NAMALWA (cell line): Measurements from ENCODE around the gene ANK3.

Experiments
- DNase-seq: peaks from one replicate; pipeline ENCODE4 v3.0.0-alpha.2; 2015; ENCODE audit warnings: low spot score

ANK3 gene

DNA sequence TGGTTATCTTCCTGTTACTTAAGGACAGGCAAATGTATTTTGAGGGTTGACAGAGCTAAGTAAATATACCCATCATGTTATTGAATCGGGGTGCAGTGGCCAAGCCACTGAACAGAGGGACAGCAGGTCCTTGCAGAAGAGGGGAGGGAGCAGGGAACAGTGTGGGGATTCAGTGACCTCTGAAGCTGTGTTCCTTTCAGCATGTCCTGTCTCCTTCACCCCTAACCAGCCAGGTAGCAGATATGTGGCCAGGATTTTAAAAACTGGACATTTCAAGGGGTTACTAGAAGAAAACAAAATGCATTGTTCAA, 12.7 kb downstream of the ANK3 start:
- no peak for DNase-seq

DNA sequence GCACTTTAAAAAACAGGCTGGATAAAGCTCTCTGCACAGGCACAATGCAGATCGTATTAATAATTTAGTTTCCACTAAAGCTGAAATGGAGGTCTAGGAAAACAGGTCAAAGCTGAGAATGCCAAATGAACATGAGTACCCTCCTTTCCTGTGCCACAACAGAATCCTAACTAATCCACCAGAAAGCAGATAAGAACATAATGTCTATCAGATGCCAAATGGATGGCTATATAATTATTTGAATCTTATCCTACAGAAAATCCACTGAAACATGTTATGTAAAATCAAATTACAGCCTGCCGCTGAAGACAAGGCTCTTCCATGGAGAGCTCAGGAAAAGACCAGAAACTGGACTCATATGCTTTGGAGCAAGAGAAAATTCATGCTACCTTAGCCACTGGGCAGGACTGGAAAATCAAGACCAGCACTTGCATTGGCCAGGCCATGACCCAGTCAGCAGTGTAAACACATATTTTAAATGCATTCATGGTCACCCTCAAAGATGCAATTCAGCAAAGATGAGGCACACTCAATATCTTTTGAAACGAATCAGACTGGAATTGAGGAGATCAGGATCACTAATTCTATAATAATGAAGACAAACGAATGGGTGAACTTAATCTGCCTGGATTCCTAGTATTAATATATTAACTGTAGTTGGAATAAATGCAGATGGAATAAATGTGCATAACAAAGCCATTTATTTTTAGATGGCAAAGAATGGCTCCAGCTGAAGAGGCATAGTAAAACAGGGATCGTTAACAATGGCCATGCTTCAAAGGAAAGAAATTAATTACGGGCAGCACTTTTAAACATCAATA, 13.2 kb downstream of the ANK3 start:
- no peak for DNase-seq

DNA sequence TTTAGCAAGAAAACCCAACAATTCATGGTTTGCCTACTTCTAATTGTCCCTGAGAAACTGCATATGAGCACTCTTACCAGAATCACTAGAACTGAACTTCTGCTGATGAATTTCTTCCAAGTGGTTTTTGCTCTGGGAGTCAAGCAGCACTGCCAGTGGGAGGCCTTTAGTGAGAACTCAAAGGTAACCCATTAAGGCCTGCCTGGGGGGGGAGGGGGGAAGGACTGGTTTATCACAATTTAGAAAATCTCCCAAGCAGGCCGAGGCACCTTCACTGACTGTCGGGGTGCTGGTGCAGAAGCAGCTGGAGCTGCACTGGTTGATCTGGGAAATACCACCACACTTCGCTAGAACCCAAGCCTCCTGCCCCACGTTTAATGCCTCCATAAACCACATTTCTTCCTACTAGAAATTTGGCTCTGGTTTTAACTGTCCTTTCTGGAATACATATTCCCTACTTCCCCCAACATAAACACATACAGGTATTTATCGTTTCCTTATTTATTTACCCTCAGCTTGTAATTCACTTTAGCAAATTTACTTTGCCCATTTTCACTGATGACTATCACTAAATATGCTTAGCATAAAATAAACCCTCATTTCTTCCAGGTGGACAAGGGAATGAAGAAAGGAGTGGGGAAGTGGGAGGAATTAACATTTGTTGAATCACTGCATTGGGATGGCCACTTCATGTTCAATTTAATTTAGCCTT, 14.2 kb downstream of the ANK3 start:
- DNase-seq: no peak

DNA sequence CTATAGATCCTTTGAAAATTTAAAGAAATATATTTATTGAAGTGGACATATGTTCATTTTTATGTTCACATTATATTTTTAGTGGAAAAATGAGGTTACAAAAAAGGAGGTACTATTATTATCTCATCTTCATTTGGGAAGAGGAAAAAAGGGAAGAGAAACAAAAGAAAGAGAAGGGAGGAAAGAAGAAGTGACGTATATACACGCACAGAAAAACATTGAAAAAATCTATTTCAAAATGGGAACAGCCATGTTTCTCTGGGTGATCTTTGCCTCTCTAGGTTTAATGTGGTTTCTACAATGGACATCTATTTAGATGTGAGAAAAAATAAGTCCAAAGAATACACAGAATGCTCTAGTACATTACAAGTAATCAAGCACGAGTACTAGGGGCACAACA, 14.8 kb downstream of the ANK3 start:
- no peak for DNase-seq

DNA sequence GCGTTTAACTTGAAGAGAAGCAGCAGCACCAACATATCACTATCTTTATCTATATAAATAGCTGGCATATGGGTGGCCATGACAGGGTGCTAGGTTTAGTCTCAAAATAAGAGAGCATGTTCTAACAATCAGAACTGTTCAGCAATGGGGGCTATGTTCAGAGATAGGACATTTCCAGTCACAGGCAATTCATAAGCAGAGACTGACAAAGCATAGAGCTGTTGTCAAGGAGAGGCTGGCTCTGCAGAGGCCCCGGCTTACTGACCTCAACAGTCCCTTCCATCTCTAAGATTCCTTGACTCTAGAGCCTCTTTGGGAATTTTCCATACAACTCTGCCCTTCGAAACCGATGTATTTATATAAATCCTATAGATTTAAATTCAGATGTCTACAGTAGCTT, 17.2 kb downstream of the ANK3 start:
- no peak for DNase-seq

DNA sequence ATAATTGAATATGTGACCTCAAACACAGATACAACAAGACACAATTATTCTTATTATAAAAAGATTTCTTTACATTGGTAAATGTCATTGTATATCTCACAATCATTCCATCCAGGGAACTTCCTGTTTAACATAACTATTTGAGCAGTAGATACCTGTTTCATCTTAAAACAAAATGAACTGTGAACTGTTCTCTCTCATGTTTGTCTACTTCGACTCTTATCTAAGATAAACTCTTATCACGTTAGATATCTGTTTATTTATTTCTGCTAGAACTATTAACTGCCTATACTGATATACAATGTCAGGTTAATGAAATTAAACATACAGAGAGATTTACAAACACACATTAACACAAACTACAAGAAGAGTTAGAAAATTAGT, 20.1 kb downstream of the ANK3 start:
- no peak for DNase-seq

DNA sequence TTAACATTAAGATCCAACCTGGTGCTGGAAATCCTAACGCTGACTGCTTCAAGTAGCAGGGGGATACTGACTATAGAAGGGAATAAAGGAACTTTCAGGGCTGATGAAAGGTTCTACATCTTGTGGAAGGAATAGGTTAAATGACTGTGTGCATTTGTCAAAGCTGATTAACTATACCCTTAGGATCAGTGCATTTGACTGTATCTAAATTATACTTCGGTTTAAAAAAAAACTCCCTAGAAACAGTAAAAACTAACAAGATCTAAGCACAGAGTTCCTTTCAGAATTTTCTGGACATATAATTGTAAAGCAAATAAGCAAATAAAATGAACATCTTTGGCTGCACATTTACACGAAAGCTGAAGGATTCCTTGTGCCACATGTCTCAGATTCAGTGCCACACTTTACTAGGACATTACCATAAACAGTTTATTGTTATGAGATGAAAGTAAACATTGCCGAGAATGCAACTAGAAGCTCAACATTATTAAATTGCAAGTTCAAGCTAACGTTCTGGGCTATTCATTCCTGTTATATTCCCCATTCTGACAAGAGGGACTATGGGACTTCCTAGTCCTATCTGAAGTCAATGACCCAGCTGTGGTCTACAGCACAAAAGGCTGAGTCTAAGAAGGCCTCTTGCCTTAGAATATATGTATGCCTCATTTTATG, 20.7 kb downstream of the ANK3 start:
- no peak for DNase-seq

DNA sequence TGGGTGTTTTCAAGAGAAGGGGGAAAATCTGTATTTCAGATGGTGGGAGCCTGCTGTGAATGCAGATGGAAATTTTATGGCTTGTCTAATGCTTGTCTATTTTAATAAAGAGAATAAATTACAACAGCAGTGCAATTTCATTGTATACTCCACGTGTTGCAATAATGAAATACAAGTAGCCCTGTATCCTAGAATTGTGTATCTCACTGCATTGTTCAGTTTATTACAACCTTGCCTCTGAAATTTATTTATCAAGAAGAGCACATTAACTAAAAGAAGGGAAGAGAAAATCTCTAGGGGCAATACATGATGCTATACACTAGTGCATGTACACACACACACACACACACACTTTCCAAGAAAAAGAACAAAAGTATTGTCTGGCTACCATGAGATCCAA, 21.8 kb downstream of the ANK3 start:
- DNase-seq: no peak

DNA sequence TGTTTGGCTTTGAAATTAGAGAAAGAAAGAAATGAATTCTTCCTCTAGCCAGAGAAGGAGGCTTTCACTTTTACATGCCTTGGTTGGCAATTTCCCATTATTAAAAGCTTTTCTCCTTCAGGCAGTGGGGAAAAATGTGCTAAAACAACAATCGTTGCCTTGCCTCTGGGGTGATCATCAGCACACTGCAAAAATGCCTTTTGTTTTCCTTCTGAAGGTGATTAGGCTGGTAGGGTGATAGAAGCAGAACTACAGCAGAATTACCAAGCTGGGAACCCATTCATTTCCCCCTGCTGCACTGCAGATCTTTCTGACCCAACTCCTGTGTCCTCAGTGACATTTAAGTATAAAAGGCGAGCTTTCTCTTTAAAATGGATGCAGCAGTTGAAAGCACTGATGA, 22.2 kb downstream of the ANK3 start:
- DNase-seq: no peak

DNA sequence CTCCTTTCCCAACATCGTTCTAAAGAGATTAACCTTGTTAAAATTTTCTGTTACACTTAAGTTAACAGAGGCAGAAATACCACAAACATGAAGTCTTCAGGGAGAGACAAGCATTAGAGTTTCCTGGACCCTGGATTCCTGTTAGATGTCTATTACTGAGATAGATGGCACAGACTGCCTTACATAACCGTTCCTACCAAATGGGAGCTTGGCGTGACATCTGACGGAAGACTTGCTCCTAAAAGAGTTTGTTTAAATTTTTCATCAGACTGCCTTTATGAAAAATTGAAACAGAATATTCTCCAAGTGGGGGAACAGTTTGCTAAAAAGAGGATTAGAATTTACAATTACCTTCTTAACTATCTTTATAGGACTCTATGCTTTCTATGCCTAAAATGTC, 22.7 kb downstream of the ANK3 start:
- no peak for DNase-seq

DNA sequence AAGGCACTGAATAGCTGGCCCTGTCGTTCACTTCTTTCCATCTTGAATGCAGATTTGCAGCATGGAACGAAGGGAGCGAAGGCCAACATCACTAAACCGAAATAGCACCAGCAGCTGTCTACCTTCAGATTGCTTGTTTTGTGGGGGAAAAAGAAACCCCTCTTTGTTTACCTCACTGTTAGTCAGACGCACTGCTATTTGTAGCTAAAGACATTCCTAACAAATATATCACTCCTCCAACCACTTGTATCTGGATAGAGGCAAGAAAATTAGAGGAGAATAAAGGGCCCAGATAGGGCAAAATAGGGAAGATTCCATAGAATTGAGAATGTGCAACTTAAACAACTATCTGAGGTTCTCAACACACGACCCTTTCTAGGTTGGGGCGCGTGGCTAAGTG, 26.5 kb downstream of the ANK3 start:
- no peak for DNase-seq

DNA sequence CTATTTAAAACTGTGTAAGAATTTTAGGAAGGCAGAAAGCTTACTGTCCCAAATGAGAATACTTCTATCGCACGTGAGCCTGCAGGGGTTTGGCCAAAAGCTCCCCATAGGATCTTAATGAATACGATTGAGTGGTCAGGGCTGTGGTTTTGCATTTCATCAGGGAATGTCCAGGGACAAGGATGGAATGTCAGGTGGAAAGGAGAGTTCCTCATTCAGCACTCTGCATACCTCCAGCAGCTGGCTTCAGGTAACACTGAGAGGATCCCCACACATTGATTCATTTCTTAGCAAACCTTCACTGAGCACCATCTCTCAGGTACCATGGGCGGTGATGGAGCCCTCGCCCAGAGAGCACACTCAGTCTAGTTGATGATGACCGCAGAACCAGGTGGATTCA, 27.2 kb downstream of the ANK3 start:
- no peak for DNase-seq

DNA sequence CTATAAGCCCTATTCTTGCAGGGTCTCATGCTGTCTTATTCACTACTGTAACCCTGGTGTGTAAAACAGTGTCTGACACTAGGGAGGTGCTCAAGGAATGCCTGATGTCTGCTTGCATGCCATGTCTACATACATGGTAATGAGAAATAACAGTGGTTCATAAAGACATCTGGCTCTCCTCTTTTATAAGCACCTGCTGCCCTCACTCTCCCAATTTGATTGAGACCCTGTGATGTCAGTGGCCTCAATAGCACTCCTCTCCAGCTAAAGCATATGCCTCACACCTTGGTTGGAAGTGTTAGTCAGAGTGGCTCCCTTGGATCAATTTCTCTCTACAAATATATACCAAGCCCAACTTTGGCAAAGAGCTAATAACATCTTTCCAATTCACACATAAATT, 30.6 kb downstream of the ANK3 start:
- DNase-seq: no peak

DNA sequence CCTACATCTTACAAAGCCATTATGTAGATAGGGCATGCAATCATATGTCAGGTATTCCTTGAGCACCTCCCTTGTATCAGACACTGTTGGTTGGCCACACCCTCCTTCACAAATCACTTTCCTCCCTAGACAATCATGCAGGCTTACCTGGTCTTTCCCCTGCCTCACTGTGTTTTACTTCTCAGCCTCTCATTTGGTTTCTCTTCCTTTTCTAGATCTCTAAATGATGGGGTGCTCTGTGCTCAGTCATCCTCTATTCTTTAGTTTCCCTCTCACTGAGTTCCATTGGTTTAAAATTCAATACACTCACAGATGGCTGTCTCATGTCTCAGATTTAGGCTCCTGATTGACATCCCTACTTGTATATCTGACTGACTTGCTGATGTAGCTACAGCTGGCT, 31.4 kb downstream of the ANK3 start:
- DNase-seq: no peak

DNA sequence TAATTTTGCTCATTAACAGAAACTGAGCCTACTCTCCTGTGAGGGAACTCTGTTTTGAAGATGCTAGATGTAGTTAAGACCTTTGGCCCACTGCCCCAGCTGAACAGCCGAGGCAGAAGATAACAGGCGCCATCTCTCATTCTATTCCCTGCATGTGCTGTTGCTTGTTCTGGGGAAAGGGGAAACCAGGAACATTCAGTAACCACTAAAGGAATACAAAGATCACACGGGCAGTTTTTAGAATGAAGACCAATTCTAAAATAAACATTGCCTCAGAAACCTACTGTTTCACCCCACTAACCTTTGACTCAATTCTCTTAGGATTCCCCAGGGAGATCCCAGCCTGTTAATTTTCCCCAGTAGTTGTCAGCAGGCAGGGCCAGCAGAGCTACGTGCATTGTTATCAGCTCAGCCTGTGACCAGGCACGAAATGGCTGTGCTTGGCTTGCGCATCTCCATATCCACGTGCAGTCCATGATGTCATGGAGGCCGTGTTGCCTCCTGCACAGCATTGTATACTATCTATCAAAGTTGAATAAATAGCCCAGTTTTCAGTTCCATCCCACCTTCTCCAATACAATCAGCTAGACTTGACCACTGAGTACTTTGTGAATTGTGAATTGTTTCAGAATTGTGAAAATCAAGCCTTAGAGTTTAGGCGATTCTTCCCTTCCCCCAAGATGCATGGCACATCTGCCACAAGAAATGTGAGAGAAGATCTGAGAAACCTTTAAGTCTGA, 36.0 kb downstream of the ANK3 start:
- DNase-seq: no peak

DNA sequence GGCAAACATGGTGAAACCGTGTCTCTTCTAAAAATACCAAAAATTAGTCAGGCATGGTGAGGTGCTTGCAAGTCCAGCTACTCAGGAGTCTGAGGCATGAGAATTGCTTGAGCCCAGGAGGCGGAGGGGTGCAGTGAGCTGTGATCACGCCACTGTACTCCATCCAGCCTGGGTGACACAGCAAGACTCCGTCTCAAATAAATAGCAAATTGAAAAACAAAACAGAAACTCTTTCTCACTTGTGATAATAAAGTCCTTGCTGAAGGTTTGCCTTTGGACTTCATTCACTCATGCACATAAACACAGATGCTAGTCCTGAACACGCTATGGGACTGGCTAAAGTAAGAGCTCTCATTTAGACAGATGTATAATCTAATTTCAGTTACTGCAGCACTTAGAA, 37.6 kb downstream of the ANK3 start:
- peak; percentile 27 for DNase-seq

DNA sequence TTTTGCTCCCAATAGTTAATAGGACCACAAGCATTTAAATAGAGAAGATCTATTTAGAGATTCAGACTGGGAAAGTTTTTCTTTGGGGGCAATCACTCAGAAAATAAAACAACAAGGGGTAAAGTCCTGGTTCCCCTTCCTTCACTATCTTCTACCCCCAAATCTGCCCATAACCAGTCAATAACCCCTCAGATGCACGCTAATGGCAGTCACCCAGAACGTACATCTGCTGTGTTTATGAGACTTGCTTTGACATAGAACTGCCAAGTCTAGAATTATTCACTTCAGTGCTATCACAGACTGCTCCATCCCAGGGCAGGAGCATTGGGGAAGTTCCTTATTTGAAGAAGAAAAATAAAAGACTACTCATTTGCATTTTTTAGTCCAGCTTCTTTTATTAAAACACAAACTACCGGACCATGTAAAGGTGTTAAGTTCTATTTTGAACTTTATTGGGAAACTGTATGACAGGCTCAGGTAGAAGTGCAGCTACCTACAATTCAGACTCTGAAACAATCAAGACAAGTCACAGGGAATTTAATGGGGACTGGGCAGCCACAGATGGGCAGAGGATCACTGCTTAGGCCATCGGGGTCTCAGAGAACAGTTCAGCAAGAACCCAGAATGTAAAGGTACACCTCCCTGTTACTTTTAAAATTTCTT, 38.4 kb downstream of the ANK3 start:
- peak; percentile 58 for DNase-seq

DNA sequence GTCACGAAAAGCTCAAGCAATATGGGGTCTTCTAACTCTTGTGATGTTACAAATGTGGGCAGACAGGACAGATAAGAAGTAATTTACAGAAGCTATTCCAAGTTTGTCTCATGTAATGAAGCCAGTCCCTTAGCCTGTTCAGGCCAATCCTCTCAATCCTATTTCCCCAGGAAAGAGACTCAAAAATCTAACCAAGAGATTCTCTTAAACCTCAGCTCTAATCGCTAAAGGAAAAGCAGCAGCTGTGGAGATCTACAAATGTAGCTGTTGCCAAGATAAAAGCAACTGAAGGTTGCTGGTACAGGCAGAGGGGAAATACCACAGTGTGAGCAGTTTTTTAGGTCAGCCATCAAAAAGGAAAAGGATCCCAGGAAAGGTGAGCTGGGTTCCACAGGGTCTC, 39.3 kb downstream of the ANK3 start:
- peak; percentile 5 for DNase-seq

DNA sequence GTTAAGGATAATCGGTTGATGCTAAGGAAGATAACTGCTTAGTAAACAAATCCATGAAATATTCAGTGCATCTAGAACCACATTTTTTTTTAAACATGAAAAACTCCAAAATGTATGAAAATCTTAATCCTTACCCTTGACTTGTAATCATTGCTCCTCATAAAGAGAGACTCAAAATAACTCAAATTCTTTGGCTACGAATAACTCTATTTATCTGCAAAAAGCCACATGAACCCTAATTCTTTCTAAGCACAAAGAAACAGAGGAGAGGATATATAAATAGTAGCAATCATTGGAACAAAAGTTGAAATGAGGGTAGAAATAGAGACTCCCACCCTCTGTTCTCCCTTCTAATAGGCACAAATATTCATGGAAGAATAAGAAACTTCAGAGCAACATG, 40.2 kb downstream of the ANK3 start:
- DNase-seq: no peak

DNA sequence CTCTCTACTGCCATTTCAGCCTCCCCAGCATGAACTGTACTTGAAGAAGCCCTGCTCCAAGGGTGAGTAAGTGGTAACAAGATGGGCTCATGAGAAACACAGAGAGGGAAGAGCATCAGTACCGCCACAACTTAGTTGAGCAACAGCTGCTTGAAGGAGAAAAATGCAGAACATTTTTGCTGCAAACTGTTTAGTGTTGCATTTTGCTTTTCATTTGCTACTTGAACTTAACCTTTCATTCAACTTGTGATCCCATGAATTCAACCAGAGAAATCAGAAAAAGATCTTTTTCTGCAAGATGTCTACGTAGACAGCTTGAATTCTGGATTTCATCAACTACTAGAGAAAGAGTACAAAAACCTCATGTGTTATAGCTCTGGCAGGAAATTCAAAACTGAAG, 40.7 kb downstream of the ANK3 start:
- DNase-seq: no peak

DNA sequence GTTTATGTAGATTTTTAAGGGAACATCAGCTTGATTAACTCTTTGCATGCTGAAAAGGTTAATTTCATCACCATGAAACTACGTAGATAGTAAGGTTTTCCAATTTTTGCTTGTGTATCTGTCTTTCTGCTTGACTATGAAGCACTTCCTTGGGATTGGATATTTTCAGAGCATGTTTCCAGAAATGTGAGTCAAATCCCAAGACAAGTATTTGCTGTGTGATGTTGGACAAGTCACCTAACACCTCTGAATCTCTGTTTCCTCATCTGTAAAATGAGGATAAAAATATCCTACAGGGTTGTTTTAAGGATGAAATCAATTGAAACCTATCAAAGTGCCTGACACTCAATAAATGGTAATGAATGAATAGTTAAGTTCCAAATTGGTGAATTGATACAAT, 42.4 kb downstream of the ANK3 start:
- no peak for DNase-seq

DNA sequence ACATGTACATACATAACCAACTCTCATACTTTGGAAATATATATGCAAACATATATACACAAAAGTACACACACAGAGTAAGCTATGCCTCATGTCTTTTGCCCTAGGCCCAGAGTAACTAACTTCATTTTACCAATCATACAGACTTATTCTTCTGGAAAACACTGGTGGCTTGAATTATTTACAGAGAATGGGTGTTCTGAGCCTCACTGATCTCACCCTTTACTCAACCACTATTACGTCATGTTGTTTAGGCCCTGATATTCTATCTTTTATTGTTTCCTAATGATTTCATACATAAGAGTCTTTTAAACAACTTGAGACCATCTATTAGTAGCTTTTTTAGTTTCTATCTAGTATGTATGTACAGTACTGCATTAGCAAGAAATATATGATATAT, 43.0 kb downstream of the ANK3 start:
- no peak for DNase-seq
